C4-2B (cell line): Measurements from ENCODE around the gene KCNMA1.

ENCODE experiments used
- CTCF ChIP-seq: fragments of 450-650 bp; conservative IDR thresholded peaks from 2 replicates; pipeline ENCODE4 v1.5.1; 2017; ENCODE audit warnings: mild to moderate bottlenecking
- ZFX ChIP-seq: fragments of 450-650 bp; IDR thresholded peaks from 2 replicates; pipeline ENCODE4 v1.6.1; 2017

GRCh38 chr10:77173615-77174461 lies 463.8 kb downstream of the KCNMA1 start:
- TF ChIP-seq CTCF (peak; percentile 96), ZFX (no peak)
